ENCODE results near the gene ARHGAP10. TPM values are rescaled to one million over a fixed set of nuclear protein-coding genes. Genes with fewer than 3 reads are reported as not detected.
"Not testable (repeated sequence)": the region's sequence is repeated elsewhere in the genome, so short reads cannot be mapped to it uniquely, and the experiment has no call there.

The ARHGAP10 gene
- total RNA-seq, 1 donor from 2014 or later, result 2.9 TPM

DNA sequence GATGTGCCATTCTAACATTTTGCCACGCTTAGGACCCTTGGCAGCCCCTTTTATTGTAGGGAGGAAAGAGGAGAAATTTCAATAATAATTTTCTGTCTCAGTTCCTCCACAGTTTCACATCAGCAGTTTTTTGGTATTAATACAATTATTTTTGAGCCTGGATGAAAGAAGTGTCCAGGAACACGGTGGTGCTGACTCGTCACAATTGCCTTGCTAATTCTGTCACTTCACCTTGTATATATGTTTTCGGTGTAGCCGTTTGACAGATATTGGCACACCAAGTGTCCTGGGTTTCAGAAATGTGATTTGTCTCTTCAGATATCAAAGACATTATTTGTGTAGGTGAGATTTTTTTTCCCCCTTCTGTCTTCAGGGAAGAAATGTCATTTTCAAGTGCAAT lies 142.2 kb downstream of the ARHGAP10 start:
- no peak for FAIRE-seq

DNA sequence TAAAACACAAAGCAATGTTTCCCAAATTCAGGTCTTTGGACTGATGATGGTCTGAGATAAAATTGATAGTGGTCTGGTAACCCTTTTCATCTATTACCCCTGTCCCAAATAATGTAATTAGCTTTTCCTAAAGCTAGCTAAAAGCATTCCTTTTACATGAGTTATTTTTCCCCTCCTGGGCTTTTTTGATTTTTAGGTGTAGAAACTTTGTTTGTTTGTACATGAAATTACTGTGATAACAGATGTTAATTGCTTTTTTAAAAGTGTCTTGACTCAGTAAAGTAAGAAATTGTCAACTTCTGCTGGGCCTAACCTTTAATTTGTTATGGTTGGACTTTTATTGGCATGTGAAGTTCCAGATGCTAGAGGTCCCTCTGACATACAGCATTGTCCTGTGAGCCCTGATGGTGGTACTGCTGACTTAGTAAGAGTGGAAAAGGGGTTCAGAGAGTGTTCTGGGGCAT lies 145.5 kb downstream of the ARHGAP10 start:
- no peak for FAIRE-seq
- no peak for DNase-seq (ENCODE audit: low spot score in 2 of 2)

More for the DNA sequence above, 142.2 kb downstream of the ARHGAP10 start:
- no peak for DNase-seq (ENCODE audit: low spot score in 2 of 2)

DNA sequence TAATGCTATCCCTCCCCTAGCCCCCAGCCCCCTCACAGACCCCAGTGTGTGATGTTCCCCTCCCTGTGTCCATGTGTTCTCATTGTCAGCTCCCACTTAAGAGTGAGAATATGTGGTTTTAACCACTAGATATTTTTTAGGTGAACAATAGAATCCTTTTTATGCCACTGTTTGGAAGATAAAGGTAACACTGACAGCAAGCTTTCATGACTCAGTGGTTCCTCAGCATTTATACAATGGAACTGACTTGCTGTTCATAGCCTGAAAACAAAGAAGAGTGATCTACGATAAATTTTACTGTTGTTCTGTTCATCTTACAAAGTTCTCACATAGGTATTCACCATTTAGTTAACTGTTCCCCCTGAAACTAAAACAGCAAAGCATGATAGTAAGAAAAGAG lies 147.8 kb downstream of the ARHGAP10 start:
- DNase-seq (ENCODE audit: low spot score in 2 of 2) (no peak), FAIRE-seq (no peak)

DNA sequence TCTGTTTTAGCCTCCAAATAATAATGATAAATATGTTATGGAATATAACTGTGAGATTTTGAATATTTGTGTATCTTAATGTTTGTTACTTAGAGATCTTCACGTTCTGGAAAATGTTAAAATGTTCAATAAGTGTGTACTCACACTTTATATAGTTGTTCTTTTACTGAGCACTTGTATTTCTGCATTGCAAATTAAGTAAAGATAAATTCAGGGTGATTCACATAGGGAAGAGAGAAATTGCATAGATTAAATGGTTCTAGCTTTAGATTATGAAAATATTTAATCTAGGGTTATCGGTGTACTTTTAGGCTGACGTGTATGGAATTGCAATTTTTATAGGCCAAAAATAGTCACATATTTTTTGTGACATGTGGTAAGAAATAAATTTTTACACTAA lies 148.6 kb downstream of the ARHGAP10 start:
- DNase-seq (ENCODE audit: low spot score in 2 of 2), result no peak
- FAIRE-seq, result no peak

GRCh38 chr4:147884536-147884935 lies 152.6 kb downstream of the ARHGAP10 start:
- FAIRE-seq (no peak), DNase-seq (ENCODE audit: low spot score in 2 of 2) (no peak)

DNA sequence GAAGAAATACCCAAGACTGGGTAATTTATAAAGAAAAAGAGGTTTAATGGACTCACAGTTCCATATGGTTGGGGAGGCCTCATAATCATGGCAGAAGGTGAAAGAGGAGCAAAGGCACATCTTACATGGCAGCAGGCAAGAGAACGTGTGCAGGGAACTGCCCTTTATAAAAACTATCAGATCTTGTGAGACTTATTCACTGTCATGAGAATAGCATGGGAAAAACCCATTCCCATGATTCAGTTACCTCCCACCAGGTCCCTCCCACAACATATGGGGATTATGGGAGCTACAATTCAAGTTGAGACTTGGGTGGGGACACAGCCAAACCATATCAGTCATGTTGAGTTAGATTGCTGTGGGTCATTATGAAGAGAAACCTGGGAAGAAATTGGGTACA lies 153.3 kb downstream of the ARHGAP10 start:
- not testable (repeated sequence) for FAIRE-seq; DNase-seq (ENCODE audit: low spot score in 2 of 2)

GRCh38 chr4:147891476-147892115 lies 159.7 kb downstream of the ARHGAP10 start:
- FAIRE-seq, result no peak
- no peak for DNase-seq (ENCODE audit: low spot score in 2 of 2)

GRCh38 chr4:147899512-147899911 lies 167.6 kb downstream of the ARHGAP10 start:
- FAIRE-seq (no peak), DNase-seq (ENCODE audit: low spot score in 2 of 2) (no peak)

DNA sequence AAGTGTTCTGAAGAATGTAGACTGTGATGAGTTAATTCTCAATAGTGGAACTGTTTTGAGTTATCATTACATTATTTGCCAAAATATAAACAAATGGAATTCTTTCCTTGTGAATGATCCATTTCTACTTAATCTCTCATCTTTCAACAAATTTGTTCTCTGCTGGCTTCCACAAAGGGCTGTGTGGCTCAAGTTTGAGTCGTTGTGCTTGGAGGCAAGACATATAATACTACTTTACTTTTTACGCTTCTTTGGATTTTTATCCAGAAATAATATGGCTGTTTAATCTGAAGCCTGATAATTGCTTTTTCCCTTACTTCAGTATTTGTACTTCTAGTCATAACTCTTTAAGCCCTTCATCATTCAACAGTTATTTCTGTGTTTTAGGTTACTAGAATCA lies 169.5 kb downstream of the ARHGAP10 start:
- FAIRE-seq (no peak), DNase-seq (ENCODE audit: low spot score in 2 of 2) (no peak)

DNA sequence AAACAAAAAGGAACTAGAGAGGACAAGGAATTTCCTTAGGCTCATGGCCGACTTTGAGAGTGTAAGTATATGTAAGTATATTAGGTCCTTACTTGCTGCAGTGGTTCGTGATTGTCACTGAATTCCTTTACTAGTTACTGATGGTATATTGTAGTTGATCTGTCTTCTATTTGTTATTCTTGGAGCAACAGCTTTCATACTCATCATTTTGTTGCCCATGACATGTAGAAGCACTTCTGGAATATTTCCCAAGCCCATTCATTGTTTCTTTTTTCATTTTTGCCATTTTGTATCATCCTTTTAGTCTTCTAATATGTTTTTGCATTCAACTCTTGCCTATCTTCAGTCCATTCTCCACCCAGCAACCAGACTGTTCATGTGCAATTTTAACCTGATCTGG lies 170.0 kb downstream of the ARHGAP10 start:
- FAIRE-seq (no peak), DNase-seq (ENCODE audit: low spot score in 2 of 2) (no peak)

- DNase-seq (ENCODE audit: low spot score in 2 of 2), result no peak
- no peak for FAIRE-seq
Measured at GRCh38 chr4:147909225-147909624, 177.3 kb downstream of the ARHGAP10 start.

- no peak for FAIRE-seq
- DNase-seq (ENCODE audit: low spot score in 2 of 2), result no peak
Measured at GRCh38 chr4:147910315-147910714, 178.4 kb downstream of the ARHGAP10 start.

DNA sequence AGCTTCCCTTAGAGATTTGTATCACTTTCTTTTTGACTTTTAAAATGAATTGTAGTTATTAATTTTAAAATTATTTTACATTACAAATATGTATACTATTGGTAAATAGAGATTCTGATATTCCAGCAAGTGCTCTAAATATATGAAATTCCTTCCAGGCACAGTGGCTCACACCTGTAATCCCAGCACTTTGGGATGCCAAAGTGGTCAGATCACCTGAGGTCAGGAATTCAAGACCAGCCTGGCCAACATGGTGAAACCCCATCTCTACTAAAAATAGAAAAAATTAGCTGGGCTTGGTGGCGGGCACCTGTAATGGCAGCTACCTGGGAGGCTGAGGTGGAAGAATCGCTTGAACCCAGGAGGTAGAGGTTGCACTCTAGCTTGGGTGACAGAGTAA lies 180.2 kb downstream of the ARHGAP10 start:
- FAIRE-seq; DNase-seq (ENCODE audit: low spot score in 2 of 2): not testable (repeated sequence)

DNA sequence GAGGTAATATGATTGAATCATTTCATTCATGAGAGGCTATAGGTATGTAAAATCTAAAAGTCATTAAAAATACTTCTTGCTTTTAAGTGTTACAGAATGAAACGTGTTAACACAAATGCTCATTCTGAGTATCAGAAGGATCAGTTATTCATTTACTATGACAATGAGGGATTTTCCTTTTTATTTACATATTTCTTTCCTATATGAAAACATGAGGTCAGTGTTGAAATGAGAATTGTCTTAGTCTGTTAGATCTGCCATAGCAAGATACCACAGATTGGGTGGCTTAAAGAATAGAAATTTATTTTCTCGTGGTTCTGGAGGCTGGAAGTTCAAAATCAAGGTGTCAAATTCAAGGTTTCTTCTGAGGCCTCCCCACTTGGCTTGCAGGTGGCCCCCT lies 181.2 kb downstream of the ARHGAP10 start:
- FAIRE-seq, result no peak
- DNase-seq (ENCODE audit: low spot score in 2 of 2), result no peak

GRCh38 chr4:147916351-147916750 lies 184.5 kb downstream of the ARHGAP10 start:
- FAIRE-seq (no peak), DNase-seq (ENCODE audit: low spot score in 2 of 2) (no peak)

GRCh38 chr4:147923381-147923780 lies 191.5 kb downstream of the ARHGAP10 start:
- DNase-seq (ENCODE audit: low spot score in 2 of 2), result no peak
- FAIRE-seq, result no peak

- FAIRE-seq, result no peak
- DNase-seq (ENCODE audit: low spot score in 2 of 2), result no peak
Measured at GRCh38 chr4:147923854-147924253, 192.0 kb downstream of the ARHGAP10 start.

DNA sequence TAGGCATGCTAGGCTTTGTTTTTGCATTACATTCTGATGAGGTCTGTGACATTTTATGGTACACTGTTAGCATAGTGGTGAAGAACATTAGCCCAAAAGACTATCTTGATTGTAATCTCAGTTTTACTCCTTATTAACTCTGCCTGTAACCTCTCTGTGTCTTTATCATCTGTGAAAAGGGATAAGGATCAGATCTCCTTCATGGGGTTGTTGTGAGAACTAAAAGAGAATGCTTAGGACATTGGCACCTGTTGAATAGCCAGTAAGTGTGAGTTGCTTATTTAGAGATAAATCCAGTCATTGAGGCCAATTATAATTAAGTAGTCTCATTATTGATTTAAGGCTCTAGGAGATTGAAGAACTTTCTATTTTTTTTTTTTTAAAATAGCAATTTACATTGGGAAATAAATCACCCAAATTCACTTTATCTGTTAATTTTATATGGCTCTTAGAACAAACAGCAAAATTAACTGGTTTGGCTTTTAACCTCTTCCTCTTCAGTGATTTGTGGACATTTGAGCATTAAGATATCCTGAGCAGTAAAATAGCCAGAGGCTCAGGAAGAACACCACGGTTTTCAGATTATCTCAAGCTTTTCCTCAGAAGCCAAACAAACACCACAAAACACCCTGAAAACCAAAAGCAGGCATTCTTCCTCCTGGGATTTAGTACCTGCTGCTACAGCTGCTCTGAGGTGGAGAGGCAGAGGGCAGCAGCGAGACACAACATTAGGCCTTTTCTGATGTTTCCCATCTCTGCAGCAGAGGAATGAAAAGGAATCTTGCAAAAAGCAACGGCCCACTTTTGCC lies 192.9 kb downstream of the ARHGAP10 start:
- FAIRE-seq (no peak), DNase-seq (ENCODE audit: low spot score in 2 of 2) (peak in 1 of 2 donors; percentile 28)

GRCh38 chr4:147927377-147928137 lies 195.7 kb downstream of the ARHGAP10 start:
- no peak for FAIRE-seq
- no peak for DNase-seq (ENCODE audit: low spot score in 2 of 2)

DNA sequence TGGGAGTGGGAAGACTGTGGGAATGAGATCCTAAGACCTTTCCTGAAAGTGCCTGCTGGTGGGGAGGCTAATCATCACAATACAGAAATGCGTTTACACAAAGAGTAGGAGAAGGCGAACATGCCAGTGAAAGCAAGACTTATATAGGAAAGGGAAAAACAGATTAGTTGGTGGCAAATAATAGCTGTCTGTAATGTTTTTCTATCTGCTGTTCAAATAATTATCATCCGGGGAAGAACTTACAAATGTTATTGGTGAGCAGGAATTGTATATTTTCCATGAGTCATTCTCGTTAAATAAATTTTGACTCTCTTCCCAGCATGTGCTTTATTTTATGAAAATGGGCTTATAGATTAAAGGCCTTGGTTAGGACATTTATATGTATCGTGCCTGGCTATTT lies 196.5 kb downstream of the ARHGAP10 start:
- DNase-seq (ENCODE audit: low spot score in 2 of 2) (no peak), FAIRE-seq (no peak)

GRCh38 chr4:147929746-147930145 lies 197.9 kb downstream of the ARHGAP10 start:
- FAIRE-seq, result no peak

More at GRCh38 chr4:147929746-147930145, 197.9 kb downstream of the ARHGAP10 start:
- DNase-seq (ENCODE audit: low spot score in 2 of 2), result no peak

All from frontal cortex (tissue), 4 donors.